Natural killer cell (primary cell): ENCODE measurements around the gene FARP1. TPM values are rescaled to one million over a fixed set of nuclear protein-coding genes. Genes with fewer than 3 reads are reported as not detected.

Experiments used
- ATAC-seq, 3 donors: fragments of 150-1000 bp in 2 of 3; fragments of 200-7000 bp in 1 of 3; cut with Tn5 transposase; 1 replicate in 1 of 3; 2 replicates in 2 of 3; pipeline ENCODE4 v1.10.0; 2021; ENCODE audit warnings: mild to moderate bottlenecking in 2 of 3, moderate library complexity in 2 of 3
- DNase-seq, 2 donors: peaks; one replicate each; pipeline versions ENCODE4 v3.0.0 to v3.0.0-alpha.2; 2013 to 2021; ENCODE audit warnings: mixed read lengths in 1 of 2
- H3K27ac ChIP-seq: one replicate; pipeline ENCODE4 v1.5.1; 2013; ENCODE audit warnings: mild to moderate bottlenecking, low read length
- H3K27me3 ChIP-seq: one replicate; pipeline ENCODE4 v1.6.1; 2013; ENCODE audit warnings: low read length; ENCODE audit not compliant: control insufficient read depth, insufficient read depth
- H3K36me3 ChIP-seq: one replicate; pipeline ENCODE4 v1.6.1; 2013; ENCODE audit warnings: low read length; ENCODE audit not compliant: control insufficient read depth, insufficient read depth
- H3K4me1 ChIP-seq: one replicate; pipeline ENCODE4 v1.6.1; 2013; ENCODE audit warnings: low read length; ENCODE audit not compliant: control insufficient read depth, insufficient read depth
- H3K4me3 ChIP-seq: one replicate; pipeline ENCODE4 v1.5.1; 2013; ENCODE audit warnings: low read length
- H3K9me3 ChIP-seq: one replicate; pipeline ENCODE4 v1.6.1; 2013; ENCODE audit warnings: low read length; ENCODE audit not compliant: control insufficient read depth, insufficient read depth
- H3K27ac Mint-ChIP-seq, 2 donors: one replicate each; pipeline ENCODE4 v1.8.0; 2022; ENCODE audit warnings: mild to moderate bottlenecking in 2 of 2, mixed read lengths in 2 of 2, moderate library complexity in 1 of 2
- H3K27me3 Mint-ChIP-seq, 2 donors: one replicate each; pipeline ENCODE4 v1.8.0; 2022; ENCODE audit warnings: low read depth in 2 of 2, mixed read lengths in 2 of 2
- H3K36me3 Mint-ChIP-seq: one replicate; pipeline ENCODE4 v1.8.0; 2022; ENCODE audit warnings: mixed read lengths
- H3K4me1 Mint-ChIP-seq, 2 donors: one replicate each; pipeline ENCODE4 v1.8.0; 2022; ENCODE audit warnings: mixed read lengths in 2 of 2
- H3K4me3 Mint-ChIP-seq: one replicate; pipeline ENCODE4 v1.8.0; 2022; ENCODE audit warnings: mild to moderate bottlenecking, moderate library complexity, mixed read lengths
- H3K9me3 Mint-ChIP-seq, 2 donors: one replicate each; pipeline ENCODE4 v1.8.0; 2022; ENCODE audit warnings: mixed read lengths in 2 of 2
- WGBS: methylation state at CpG from one replicate; pipeline ENCODE4 v1.1.7; 2013; ENCODE audit warnings: missing lambda C conversion rate; ENCODE audit not compliant: insufficient coverage; 5-methylcytosine and 5-hydroxymethylcytosine counted together
- intact Hi-C: fragments of 100-400 bp; cut with micrococcal nuclease; formaldehyde crosslinking; loops from one replicate; pipeline ENCODE4 v1.14.2; 2022
- total RNA-seq, 4 donors: library from RNA; stranded (reverse); fragments of 120-200 nt in 1 of 4; gene quantifications; one replicate each; pipeline versions ENCODE4 v1.2.3 to v1.2.4, GENCODE V29; 2013 to 2022
- TF ChIP-seq, protein P1 (sequence below): fragments of 200-600 bp; IDR thresholded peaks from one replicate; pipeline ENCODE4 v1.8.0; 2022; ENCODE audit warnings: antibody characterized with exemption

FARP1 gene
- total RNA-seq, 3 donors from 2014 or later (not counting 1 experiment from before 2014, with no cell fraction given) = 0.71 to 1.2 (median 1.1) TPM

DNA sequence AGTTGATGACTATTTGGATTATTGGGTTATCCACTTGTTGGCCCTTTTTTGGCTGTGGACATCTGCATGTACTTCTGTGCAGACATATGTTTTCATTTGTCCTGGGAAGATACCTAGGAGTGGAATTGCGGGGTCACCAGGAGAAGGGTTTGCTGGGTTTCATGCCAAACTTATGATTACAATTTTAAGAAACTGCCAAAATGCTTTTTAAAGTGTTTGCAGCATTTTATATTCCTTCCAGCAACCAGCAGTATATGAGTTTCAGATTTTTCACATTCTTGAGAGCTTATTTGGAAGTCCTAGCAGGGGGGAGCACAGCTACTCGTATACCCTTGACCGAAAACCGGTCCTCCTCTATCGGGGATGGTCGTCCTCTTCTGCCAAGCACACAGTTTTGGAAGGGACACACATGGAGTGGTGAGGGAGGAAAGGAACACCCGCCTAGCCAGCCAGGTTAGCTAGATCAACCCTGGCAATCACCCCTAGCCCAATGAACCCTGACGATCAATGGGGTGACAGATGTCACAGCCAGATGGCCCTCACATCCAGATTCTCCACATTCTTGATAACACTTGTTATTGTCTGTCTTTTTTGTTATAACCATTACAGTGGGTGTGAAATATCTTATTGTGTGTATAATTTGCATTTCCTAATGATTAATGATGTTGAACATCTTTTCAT lies 60.9 kb downstream of the FARP1 start:
- WGBS = 91% methylated on average over 7 of the region's 8 CpGs
- H3K9me3 Mint-ChIP-seq = peaks cover 0 to 2% of the 10 kb centered on the region in 2 donors
- ATAC-seq = no peak
- Histone ChIP-seq H3K4me3 (no peak overlapping the region), H3K9me3 (no peaks in the 10 kb centered on the region), H3K27me3 (no peaks in the 10 kb centered on the region), H3K27ac (no peak overlapping the region), H3K36me3 (no peaks in the 10 kb centered on the region), H3K4me1 (no peaks in the 10 kb centered on the region)
- intact Hi-C loops = no loop called here
- no peak overlapping the region for H3K4me3 Mint-ChIP-seq
- no peak overlapping the region for H3K27ac Mint-ChIP-seq
- DNase-seq = no peak
- TF ChIP-seq, protein P1, sequence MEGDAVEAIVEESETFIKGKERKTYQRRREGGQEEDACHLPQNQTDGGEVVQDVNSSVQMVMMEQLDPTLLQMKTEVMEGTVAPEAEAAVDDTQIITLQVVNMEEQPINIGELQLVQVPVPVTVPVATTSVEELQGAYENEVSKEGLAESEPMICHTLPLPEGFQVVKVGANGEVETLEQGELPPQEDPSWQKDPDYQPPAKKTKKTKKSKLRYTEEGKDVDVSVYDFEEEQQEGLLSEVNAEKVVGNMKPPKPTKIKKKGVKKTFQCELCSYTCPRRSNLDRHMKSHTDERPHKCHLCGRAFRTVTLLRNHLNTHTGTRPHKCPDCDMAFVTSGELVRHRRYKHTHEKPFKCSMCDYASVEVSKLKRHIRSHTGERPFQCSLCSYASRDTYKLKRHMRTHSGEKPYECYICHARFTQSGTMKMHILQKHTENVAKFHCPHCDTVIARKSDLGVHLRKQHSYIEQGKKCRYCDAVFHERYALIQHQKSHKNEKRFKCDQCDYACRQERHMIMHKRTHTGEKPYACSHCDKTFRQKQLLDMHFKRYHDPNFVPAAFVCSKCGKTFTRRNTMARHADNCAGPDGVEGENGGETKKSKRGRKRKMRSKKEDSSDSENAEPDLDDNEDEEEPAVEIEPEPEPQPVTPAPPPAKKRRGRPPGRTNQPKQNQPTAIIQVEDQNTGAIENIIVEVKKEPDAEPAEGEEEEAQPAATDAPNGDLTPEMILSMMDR = no peak
- H3K36me3 Mint-ChIP-seq = no peaks in the 10 kb centered on the region
- H3K4me1 Mint-ChIP-seq = no peaks in the 10 kb centered on the region
- H3K27me3 Mint-ChIP-seq = no peaks in the 10 kb centered on the region

DNA sequence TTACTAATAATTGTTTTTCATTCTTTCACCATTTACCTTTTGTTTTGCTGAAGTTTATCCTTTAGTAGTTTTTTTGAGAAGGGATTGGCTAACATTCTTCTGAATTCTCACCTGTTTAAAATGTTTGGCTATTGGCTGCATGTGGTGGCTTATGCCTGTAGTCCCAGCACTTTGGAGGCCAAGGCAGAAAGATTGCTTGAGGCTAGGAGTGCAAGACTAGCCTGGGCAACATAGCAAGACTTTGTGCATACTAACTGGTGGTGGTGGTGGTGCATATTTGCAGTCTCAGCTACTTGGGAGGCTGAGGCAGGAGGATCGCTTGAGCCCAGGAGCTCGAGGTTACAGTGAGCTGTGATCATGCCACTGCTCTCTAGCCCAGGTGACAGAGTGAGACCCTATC lies 61.7 kb downstream of the FARP1 start:
- DNase-seq = no peak
- Histone ChIP-seq H3K9me3 (no peaks in the 10 kb centered on the region), H3K4me3 (no peak overlapping the region), H3K4me1 (no peaks in the 10 kb centered on the region), H3K27me3 (no peaks in the 10 kb centered on the region), H3K36me3 (no peaks in the 10 kb centered on the region), H3K27ac (no peak overlapping the region)
- Mint-ChIP-seq H3K36me3 (no peaks in the 10 kb centered on the region), H3K27me3 (no peaks in the 10 kb centered on the region), H3K4me3 (no peak overlapping the region), H3K27ac (no peak overlapping the region), H3K4me1 (no peaks in the 10 kb centered on the region), H3K9me3 (peaks cover 0 to 2% of the 10 kb centered on the region in 2 donors)
- no peak for ATAC-seq
- no CpG with 5 or more reads among the region's 2 CpGs for WGBS
- intact Hi-C loops = no loop called here
- TF ChIP-seq, protein P1 = no peak

DNA sequence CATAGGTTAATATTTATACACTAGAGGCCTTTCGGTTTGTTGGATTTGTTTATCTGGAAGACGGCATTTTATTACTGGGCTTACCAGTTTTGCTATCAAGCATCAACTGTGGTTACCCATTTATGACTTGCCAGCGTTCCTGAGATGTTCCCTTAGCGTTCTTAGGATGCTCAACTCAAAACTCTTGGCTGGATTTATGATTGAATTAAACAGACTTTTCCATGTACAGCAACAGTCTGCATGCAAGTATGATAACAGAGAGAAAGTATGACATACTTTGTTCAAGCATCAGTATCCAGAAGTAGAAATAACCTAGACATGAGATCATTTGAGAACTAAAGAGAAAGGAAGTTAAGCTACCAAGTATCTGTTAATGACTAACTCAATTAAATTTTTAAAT lies 64.1 kb downstream of the FARP1 start:
- H3K9me3 Mint-ChIP-seq = peaks cover 0 to 2% of the 10 kb centered on the region in 2 donors
- no peaks in the 10 kb centered on the region for H3K27me3 ChIP-seq

More for the DNA sequence above, 64.1 kb downstream of the FARP1 start:
- no peaks in the 10 kb centered on the region for H3K9me3 ChIP-seq
- no peaks in the 10 kb centered on the region for H3K4me1 ChIP-seq
- H3K4me1 Mint-ChIP-seq = no peaks in the 10 kb centered on the region
- WGBS = 74% methylated on average over 4 of the region's 4 CpGs
- no peaks in the 10 kb centered on the region for H3K36me3 Mint-ChIP-seq
- H3K4me3 Mint-ChIP-seq = no peak overlapping the region
- no peak overlapping the region for H3K4me3 ChIP-seq
- no peak overlapping the region for H3K27ac Mint-ChIP-seq
- no peak for ATAC-seq
- TF ChIP-seq, protein P1 = no peak
- intact Hi-C loops = no loop called here
- H3K36me3 ChIP-seq = no peaks in the 10 kb centered on the region
- H3K27me3 Mint-ChIP-seq = peaks cover 0 to 3% of the 10 kb centered on the region in 2 donors
- DNase-seq = no peak
- no peak overlapping the region for H3K27ac ChIP-seq
